PC-9 (cell line): Measurements from ENCODE around the gene SLC26A2. TPM values are rescaled to one million over a fixed set of nuclear protein-coding genes. Genes with fewer than 3 reads are reported as not detected.

Source experiments
- Bru-seq: library from RNA; stranded (reverse); fragments of 400-500 nt; gene quantifications from one replicate; lab custom pipeline; 2021; lab: Mats Ljungman, UMichigan
- BruChase-seq, 2 experiments: library from RNA; stranded (reverse); fragments of 400-500 nt; gene quantifications; one replicate each; lab custom pipeline; 2021; lab: Mats Ljungman, UMichigan
- BruUV-seq: library from RNA; stranded (reverse); fragments of 400-500 nt; replicated peaks from 2 replicates; lab custom pipeline; 2021; lab: Mats Ljungman, UMichigan
- CTCF ChIA-PET: fragments of 300-600 bp; sonication (Branson Sonifier 250); formaldehyde crosslinking; loops from one replicate; lab custom pipeline; 2022; ENCODE audit warnings: antibody characterized with exemption; lab: Charles Lee
- POLR2A ChIA-PET: fragments of 300-600 bp; sonication (Branson Sonifier 250); formaldehyde crosslinking; loops from one replicate; lab custom pipeline; 2022; ENCODE audit warnings: antibody characterized with exemption; ENCODE audit not compliant: unreplicated experiment; lab: Charles Lee
- DNase-seq, 2 experiments: peaks; one replicate each; pipeline versions ENCODE4 v3.0.0 to v3.0.0-alpha.2; 2015 to 2022; ENCODE audit warnings: mixed read lengths in 1 of 2
- H2AFZ ChIP-seq: fragments of 200-600 bp; sonication (generic); 2 replicates; pipeline ENCODE4 v1.8.1; 2017; ENCODE audit warnings: antibody characterized with exemption
- H3F3A ChIP-seq: fragments of 200-600 bp; sonication (generic); 2 replicates; pipeline ENCODE4 v1.8.1; 2017; ENCODE audit warnings: antibody characterized with exemption, mild to moderate bottlenecking, low read depth; ENCODE audit not compliant: insufficient read depth
- H3K27ac ChIP-seq: fragments of 200-600 bp; sonication (generic); 2 replicates; pipeline ENCODE4 v1.6.1; 2016; ENCODE audit warnings: mixed run types
- H3K27me3 ChIP-seq: fragments of 200-600 bp; sonication (generic); 2 replicates; pipeline ENCODE4 v1.6.1; 2016; ENCODE audit warnings: low read depth, mixed run types; ENCODE audit not compliant: insufficient read depth
- H3K36me3 ChIP-seq: fragments of 200-600 bp; sonication (generic); 2 replicates; pipeline ENCODE4 v1.6.1; 2016; ENCODE audit warnings: low read depth, mixed run types
- H3K4me1 ChIP-seq: fragments of 200-600 bp; sonication (generic); replicated peaks from 2 replicates; pipeline ENCODE4 v1.6.1; 2016; ENCODE audit warnings: mixed run types; ENCODE audit not compliant: insufficient read depth
- H3K4me2 ChIP-seq: fragments of 200-600 bp; sonication (generic); 2 replicates; pipeline ENCODE4 v1.6.1; 2017; ENCODE audit warnings: mixed run types
- H3K4me3 ChIP-seq: fragments of 200-600 bp; sonication (generic); 2 replicates; pipeline ENCODE4 v1.6.1; 2016; ENCODE audit warnings: mixed run types
- H3K79me2 ChIP-seq: fragments of 200-600 bp; sonication (generic); 2 replicates; pipeline ENCODE4 v1.6.1; 2017; ENCODE audit warnings: low read depth, mixed run types
- H3K9me2 ChIP-seq: fragments of 200-600 bp; sonication (generic); 2 replicates; pipeline ENCODE4 v1.8.1; 2017; ENCODE audit warnings: mild to moderate bottlenecking; ENCODE audit not compliant: insufficient read depth
- H3K9me3 ChIP-seq: fragments of 200-600 bp; sonication (generic); 2 replicates; pipeline ENCODE4 v1.8.1; 2016; ENCODE audit warnings: low read depth; ENCODE audit not compliant: insufficient read depth
- H4K20me1 ChIP-seq: fragments of 200-600 bp; sonication (generic); 2 replicates; pipeline ENCODE4 v1.8.1; 2017; ENCODE audit not compliant: insufficient read depth
- CTCF ChIP-seq: fragments of 200-600 bp; sonication (generic); conservative IDR thresholded peaks from 2 replicates; pipeline ENCODE4 v1.6.1; 2017; ENCODE audit warnings: mixed run types, antibody characterized with exemption, mild to moderate bottlenecking, moderate library complexity
- EZH2 ChIP-seq: fragments of 200-600 bp; sonication (generic); IDR thresholded peaks from 2 replicates; pipeline ENCODE4 v1.8.0; 2017; ENCODE audit warnings: antibody characterized with exemption, low read depth
- intact Hi-C: fragments of 100-400 bp; cut with micrococcal nuclease; formaldehyde crosslinking; loops from one replicate; pipeline ENCODE4 v1.10.0; 2022; ENCODE audit not compliant: unreplicated experiment
- long read RNA-seq: library from polyadenylated mRNA; stranded (forward); transcript quantifications from one replicate; pipeline ENCODE4 v2.0.0, GENCODE V29; 2022
- total RNA-seq: library from RNA; stranded (reverse); gene quantifications from 2 replicates; pipeline ENCODE4 v1.2.3, GENCODE V29; 2021

The SLC26A2 gene
- total RNA-seq, result 10.2 and 13.5 TPM in 2 replicates
- percentile 86 among the genes with signal in this experiment for Bru-seq, nascent RNA
- BruChase-seq, experiment 1, labeled RNA remaining after a 2-hour chase, result percentile 89 among the genes with signal in this experiment
- percentile 99 among the genes with signal in this experiment for BruChase-seq, experiment 2, labeled RNA remaining after a 6-hour chase
- long read RNA-seq, result 0 reads

- H3K9me3 ChIP-seq, result no peaks in the 10 kb centered on the region
- peak within 1 kb of the TSS; percentile 91 for H3K4me2 ChIP-seq
- peak within 1 kb of the TSS; percentile 75 for H3K4me3 ChIP-seq
- no peaks in the 10 kb centered on the region for H4K20me1 ChIP-seq
- BruUV-seq, result no TSS peak
- peak within 1 kb of the TSS; percentile 80 for H3K27ac ChIP-seq
- H3K9me2 ChIP-seq, result no peaks in the 10 kb centered on the region
- intact Hi-C loops, result loop anchor here (1.0 to 10.0 kb wide), 6 partner anchors 21 to 326 kb away; no protein-coding TSS in a partner anchor
- H3K79me2 ChIP-seq, result no peaks in the 10 kb centered on the region
- no peaks in the 10 kb centered on the region for H3K36me3 ChIP-seq
- H3K4me1 ChIP-seq, result peaks cover 13% of the 10 kb centered on the region
- POLR2A ChIA-PET, result interaction anchor here (0.5 to 1.3 kb wide), 17 partner anchors 8 to 1797 kb away, joined by 3 to 15 read pairs (median 4); no protein-coding TSS in a partner anchor
- peaks cover 28% of the 10 kb centered on the region for H3F3A ChIP-seq
- DNase-seq, result peak; percentile 93 to 99
- TF ChIP-seq CTCF (no peak), EZH2 (no peak)
- no peaks in the 10 kb centered on the region for H3K27me3 ChIP-seq
- CTCF ChIA-PET, result interaction anchor here (0.6 to 2.0 kb wide), 10 partner anchors 21 to 792 kb away, joined by 3 to 12 read pairs (median 4); no protein-coding TSS in a partner anchor
- peak within 1 kb of the TSS; percentile 90 for H2AFZ ChIP-seq
These were observed at the start of gene SLC26A2 for GRCh38 chr5:149960272-149961185. SLC26A2 (plus strand) TSS chr5:149960758; CDS start chr5:149977653, 16,895 bp downstream.

- Histone ChIP-seq H3K27me3 (no peaks in the 10 kb centered on the region), H4K20me1 (no peaks in the 10 kb centered on the region), H2AFZ (no peak overlapping the region), H3K9me2 (no peaks in the 10 kb centered on the region), H3K79me2 (no peaks in the 10 kb centered on the region), H3K4me1 (peaks cover 30% of the 10 kb centered on the region), H3K4me2 (no peak overlapping the region), H3K9me3 (no peaks in the 10 kb centered on the region), H3K36me3 (no peaks in the 10 kb centered on the region), H3F3A (peaks cover 18% of the 10 kb centered on the region), H3K27ac (no peak overlapping the region), H3K4me3 (no peak overlapping the region)
- no peak for DNase-seq
- CTCF ChIA-PET, result interaction anchor here (0.6 to 0.7 kb wide), 2 partner anchors 25 to 61 kb away, joined by 8 to 19 read pairs; no protein-coding TSS in a partner anchor
- POLR2A ChIA-PET, result no interaction called here
- intact Hi-C loops, result no loop called here
- TF ChIP-seq CTCF (no peak), EZH2 (no peak)
- no TSS peak for BruUV-seq
These were observed 49.5 kb upstream of the SLC26A2 start for GRCh38 chr5:149911031-149911430.

GRCh38 chr5:149912226-149912871 lies 48.2 kb upstream of the SLC26A2 start:
- POLR2A ChIA-PET, result no interaction called here
- intact Hi-C loops, result no loop called here
- Histone ChIP-seq H4K20me1 (no peaks in the 10 kb centered on the region), H3K36me3 (no peaks in the 10 kb centered on the region), H3F3A (peaks cover 26% of the 10 kb centered on the region), H3K4me1 (peaks cover 43% of the 10 kb centered on the region), H3K4me2 (no peak overlapping the region), H3K27ac (no peak overlapping the region), H2AFZ (no peak overlapping the region), H3K9me3 (no peaks in the 10 kb centered on the region), H3K27me3 (no peaks in the 10 kb centered on the region), H3K4me3 (no peak overlapping the region), H3K79me2 (no peaks in the 10 kb centered on the region), H3K9me2 (no peaks in the 10 kb centered on the region)
- no peak for DNase-seq
- no TSS peak for BruUV-seq
- no peak for TF ChIP-seq EZH2
- TF ChIP-seq CTCF, result no peak
- CTCF ChIA-PET, result interaction anchor here (0.6 to 1.0 kb wide), 2 partner anchors 9 to 472 kb away, joined by 3 to 4 read pairs; no protein-coding TSS in a partner anchor
